GM10266 (cell line): ENCODE data around the gene SLC41A3.

Source experiments
- DNase-seq: peaks from one replicate; pipeline ENCODE4 v3.0.0; 2012; ENCODE audit errors: extremely low spot score
- TF ChIP-seq, protein P1 (sequence below): IDR thresholded peaks from 2 replicates; pipeline ENCODE4 v1.5.1; 2012; ENCODE audit warnings: mild to moderate bottlenecking, low read depth; ENCODE audit not compliant: control insufficient read depth, insufficient read depth; ENCODE audit errors: missing control alignments

The SLC41A3 gene

DNA sequence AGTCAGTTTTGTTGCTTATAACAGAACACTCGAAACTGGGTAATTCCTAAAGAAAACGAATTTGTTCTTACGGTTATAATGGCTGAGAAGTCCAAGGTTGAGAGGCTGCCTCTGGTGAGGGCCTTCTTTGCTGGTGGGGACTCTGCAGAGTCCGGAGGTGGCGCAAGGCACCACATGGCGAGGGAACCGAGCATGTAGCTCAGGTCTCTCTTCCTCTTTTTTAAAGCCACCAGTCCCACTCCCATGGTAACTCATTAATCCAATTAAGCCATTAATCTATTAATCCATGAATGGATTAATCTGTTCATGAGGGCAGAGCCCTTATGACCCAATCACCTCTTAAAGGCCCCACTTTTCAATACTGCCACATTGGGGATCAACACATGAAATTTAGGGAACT, 64.9 kb downstream of the SLC41A3 start:
- DNase-seq, result no peak
- TF ChIP-seq, protein P1, sequence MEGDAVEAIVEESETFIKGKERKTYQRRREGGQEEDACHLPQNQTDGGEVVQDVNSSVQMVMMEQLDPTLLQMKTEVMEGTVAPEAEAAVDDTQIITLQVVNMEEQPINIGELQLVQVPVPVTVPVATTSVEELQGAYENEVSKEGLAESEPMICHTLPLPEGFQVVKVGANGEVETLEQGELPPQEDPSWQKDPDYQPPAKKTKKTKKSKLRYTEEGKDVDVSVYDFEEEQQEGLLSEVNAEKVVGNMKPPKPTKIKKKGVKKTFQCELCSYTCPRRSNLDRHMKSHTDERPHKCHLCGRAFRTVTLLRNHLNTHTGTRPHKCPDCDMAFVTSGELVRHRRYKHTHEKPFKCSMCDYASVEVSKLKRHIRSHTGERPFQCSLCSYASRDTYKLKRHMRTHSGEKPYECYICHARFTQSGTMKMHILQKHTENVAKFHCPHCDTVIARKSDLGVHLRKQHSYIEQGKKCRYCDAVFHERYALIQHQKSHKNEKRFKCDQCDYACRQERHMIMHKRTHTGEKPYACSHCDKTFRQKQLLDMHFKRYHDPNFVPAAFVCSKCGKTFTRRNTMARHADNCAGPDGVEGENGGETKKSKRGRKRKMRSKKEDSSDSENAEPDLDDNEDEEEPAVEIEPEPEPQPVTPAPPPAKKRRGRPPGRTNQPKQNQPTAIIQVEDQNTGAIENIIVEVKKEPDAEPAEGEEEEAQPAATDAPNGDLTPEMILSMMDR, result no peak

DNA sequence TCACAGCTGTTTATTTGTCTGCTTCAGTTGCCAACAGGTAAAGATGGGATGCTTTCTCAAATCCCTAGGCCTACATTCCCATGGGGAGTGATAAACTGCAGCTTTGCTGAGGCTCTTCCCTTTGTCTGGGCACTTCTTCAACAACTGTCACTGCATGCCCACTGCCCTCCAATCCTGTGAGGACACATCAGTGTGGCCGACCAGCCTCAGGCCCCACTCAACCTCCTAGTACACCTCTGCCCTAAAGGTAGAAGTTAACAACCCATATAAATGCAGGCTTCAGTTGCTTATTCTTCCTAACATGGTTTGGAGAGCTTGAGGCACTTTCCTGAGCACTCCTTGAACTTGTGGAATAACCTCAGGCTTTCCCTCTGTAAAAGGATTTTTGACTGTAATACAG, 65.4 kb downstream of the SLC41A3 start:
- no peak for DNase-seq
- TF ChIP-seq, protein P1, result no peak

DNA sequence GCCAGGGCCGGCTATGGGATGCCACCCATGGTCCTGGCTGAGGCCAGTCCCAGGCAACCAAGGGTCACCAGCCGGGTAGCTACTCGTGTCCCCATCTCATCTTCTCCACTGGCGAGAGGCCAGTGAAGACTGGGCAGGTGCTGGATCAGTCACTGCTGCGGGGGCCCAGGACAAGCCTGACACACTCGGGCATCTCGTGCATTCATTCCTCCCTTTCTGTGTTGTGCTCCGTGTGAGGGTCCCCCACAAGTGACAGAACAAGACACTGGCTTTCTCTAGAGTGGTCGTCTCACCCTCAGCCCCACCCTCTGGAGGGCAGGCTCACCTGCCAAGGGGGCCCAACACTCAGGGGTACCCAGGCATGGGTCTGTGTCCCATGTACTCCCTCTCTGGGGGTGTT, 66.6 kb downstream of the SLC41A3 start:
- TF ChIP-seq, protein P1, result no peak
- no peak for DNase-seq

DNA sequence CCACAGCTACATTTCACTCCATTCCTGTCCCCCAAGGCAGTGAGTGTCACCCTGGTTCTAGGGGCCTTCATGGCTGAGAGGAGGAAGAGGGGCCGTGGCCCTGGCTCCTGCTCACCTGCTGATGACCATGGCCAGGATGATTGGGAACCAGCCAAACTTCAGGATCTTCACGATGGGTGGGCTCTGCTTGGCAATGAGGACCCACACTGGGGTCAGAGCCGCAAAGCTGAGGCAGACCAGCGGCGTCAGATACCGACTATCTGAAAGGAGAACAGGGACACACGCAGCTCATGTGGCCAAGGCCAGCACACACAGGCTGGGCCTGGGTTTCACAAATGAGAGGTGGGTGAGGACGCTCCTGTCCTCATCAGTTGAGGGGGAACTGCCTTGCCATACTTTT, 67.3 kb downstream of the SLC41A3 start:
- TF ChIP-seq, protein P1, result no peak
- no peak for DNase-seq

DNA sequence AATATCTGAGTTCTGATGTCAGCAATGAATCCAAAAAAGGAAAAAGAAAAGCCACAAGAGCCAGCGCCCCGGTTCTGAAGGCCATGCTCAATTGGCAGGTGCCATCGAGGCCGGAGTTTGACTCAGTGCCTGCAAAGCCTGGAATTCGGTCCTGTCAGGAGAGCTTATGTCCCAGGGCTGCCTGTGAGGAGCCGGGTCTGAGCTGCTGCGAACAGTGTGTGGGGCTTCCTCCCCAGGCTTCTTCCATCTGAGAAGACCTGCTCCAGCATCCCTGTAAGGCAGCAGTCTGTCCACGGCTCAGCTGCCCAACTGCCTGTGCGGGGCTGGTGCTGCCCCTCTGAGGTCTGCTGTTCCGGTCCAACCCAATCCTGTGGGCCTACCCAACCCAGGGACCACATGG, 68.8 kb downstream of the SLC41A3 start:
- TF ChIP-seq, protein P1, result no peak
- no peak for DNase-seq

DNA sequence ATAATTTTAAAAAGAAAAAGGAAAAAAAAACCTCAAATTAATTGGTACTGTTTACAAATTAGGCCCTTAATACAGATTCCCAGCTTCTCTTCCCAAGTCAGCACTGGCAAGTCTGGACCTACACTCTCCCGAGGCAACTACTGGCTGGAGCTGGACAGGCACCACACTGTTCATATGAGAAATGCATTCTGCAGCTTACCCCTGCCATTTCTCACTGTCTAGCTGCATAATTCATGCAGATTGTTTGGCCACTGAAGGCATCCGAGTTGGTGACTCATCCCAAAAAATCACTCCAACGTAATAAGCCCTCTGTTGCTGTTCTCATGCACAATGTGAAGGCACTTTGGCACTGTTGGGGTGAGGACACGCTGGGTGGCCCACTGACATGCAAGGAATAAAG, 69.7 kb downstream of the SLC41A3 start:
- no peak for DNase-seq
- TF ChIP-seq, protein P1, result no peak

DNA sequence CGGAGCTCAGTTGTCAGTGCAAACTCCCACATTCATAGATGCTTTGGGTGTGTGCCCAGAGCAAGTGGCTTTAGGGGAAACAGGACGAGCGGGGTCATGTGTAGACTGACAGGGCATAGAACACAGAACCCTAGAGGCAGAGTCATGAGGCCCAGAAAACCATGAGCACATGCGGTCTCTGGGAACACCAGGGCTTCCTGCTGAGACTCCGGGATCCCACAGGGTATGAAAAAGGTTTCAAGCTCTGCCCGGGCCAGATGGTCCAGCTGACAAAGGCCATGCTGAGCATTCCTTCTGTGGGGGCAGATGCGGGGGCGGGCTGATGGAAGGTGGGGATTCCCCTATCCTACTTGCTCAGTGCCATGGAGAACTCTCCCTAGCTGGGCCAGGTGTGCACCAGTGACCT, 70.2 kb downstream of the SLC41A3 start:
- DNase-seq, result no peak
- TF ChIP-seq, protein P1, result no peak
